Stimulated activated memory B cell treated with anti-CD40 and anti-IgM and Interleukin-4, amounts not matched to agents 10 μg/mL and 1 μg/mL and 100 μg/mL, for 72 hours (primary cell): ENCODE results near the gene ETS1.
A peak's percentile ranks its signal among the peaks of the same experiment; 100 is the strongest.

Experiments used
- ATAC-seq: fragments of 150-1000 bp; cut with Tn5 transposase; 2 replicates; pipeline ENCODE4 v1.10.0; 2021
- H3K27ac Mint-ChIP-seq: one replicate; pipeline ENCODE4 v1.8.0; 2022; ENCODE audit warnings: mild to moderate bottlenecking, mixed read lengths
- H3K27me3 Mint-ChIP-seq: one replicate; pipeline ENCODE4 v1.8.0; 2022; ENCODE audit warnings: mixed read lengths
- H3K36me3 Mint-ChIP-seq: one replicate; pipeline ENCODE4 v1.8.0; 2022; ENCODE audit warnings: mixed read lengths
- H3K4me1 Mint-ChIP-seq: one replicate; pipeline ENCODE4 v1.8.0; 2022; ENCODE audit warnings: mixed read lengths
- H3K4me3 Mint-ChIP-seq: one replicate; pipeline ENCODE4 v1.8.0; 2022; ENCODE audit warnings: mild to moderate bottlenecking, moderate library complexity, mixed read lengths
- H3K9me3 Mint-ChIP-seq: one replicate; pipeline ENCODE4 v1.8.0; 2022; ENCODE audit warnings: mixed read lengths

The ETS1 gene

GRCh38 chr11:128477811-128478210, 109.5 kb downstream of the ETS1 start:
- H3K4me3 Mint-ChIP-seq: peak overlapping the region; percentile 54
- no peak for ATAC-seq
- H3K36me3 Mint-ChIP-seq: peaks cover 88% of the 10 kb centered on the region
- H3K27me3 Mint-ChIP-seq: no peaks in the 10 kb centered on the region
- H3K27ac Mint-ChIP-seq: peak overlapping the region; percentile 85
- peaks cover 3% of the 10 kb centered on the region for H3K9me3 Mint-ChIP-seq
- peaks cover 96% of the 10 kb centered on the region for H3K4me1 Mint-ChIP-seq

- H3K4me3 Mint-ChIP-seq: no peak overlapping the region
- H3K9me3 Mint-ChIP-seq: peaks cover 3% of the 10 kb centered on the region
- H3K27me3 Mint-ChIP-seq: no peaks in the 10 kb centered on the region
- no peak for ATAC-seq
- peaks cover 96% of the 10 kb centered on the region for H3K4me1 Mint-ChIP-seq
- H3K27ac Mint-ChIP-seq: peak overlapping the region; percentile 85
- peaks cover 91% of the 10 kb centered on the region for H3K36me3 Mint-ChIP-seq
These were observed 110.1 kb downstream of the ETS1 start for GRCh38 chr11:128477278-128477677.

GRCh38 chr11:128476729-128477128, 110.6 kb downstream of the ETS1 start:
- peak overlapping the region; percentile 95 for H3K27ac Mint-ChIP-seq
- no peaks in the 10 kb centered on the region for H3K27me3 Mint-ChIP-seq
- peaks cover 3% of the 10 kb centered on the region for H3K9me3 Mint-ChIP-seq
- H3K36me3 Mint-ChIP-seq: peaks cover 86% of the 10 kb centered on the region
- no peak overlapping the region for H3K4me3 Mint-ChIP-seq
- H3K4me1 Mint-ChIP-seq: peaks cover 96% of the 10 kb centered on the region
- no peak for ATAC-seq

GRCh38 chr11:128476049-128476448, 111.3 kb downstream of the ETS1 start:
- Mint-ChIP-seq H3K27me3 (no peaks in the 10 kb centered on the region), H3K9me3 (peaks cover 3% of the 10 kb centered on the region), H3K36me3 (peaks cover 83% of the 10 kb centered on the region), H3K27ac (peak overlapping the region; percentile 95), H3K4me1 (peaks cover 100% of the 10 kb centered on the region), H3K4me3 (no peak overlapping the region)
- no peak for ATAC-seq

GRCh38 chr11:128474036-128474874, 113.1 kb downstream of the ETS1 start:
- H3K4me1 Mint-ChIP-seq: peaks cover 99% of the 10 kb centered on the region
- peaks cover 77% of the 10 kb centered on the region for H3K36me3 Mint-ChIP-seq
- H3K9me3 Mint-ChIP-seq: peaks cover 3% of the 10 kb centered on the region

GRCh38 chr11:128473636-128474035, 113.7 kb downstream of the ETS1 start:
- ATAC-seq: peak; percentile 46
- no peaks in the 10 kb centered on the region for H3K27me3 Mint-ChIP-seq
- H3K36me3 Mint-ChIP-seq: peaks cover 72% of the 10 kb centered on the region
- H3K27ac Mint-ChIP-seq: peak overlapping the region; percentile 95
- peaks cover 99% of the 10 kb centered on the region for H3K4me1 Mint-ChIP-seq
- peaks cover 3% of the 10 kb centered on the region for H3K9me3 Mint-ChIP-seq
- H3K4me3 Mint-ChIP-seq: peak overlapping the region; percentile 14

More at GRCh38 chr11:128474036-128474874, 113.1 kb downstream of the ETS1 start:
- Mint-ChIP-seq H3K27ac (peak overlapping the region; percentile 95), H3K4me3 (peak overlapping the region; percentile 59), H3K27me3 (no peaks in the 10 kb centered on the region)
- ATAC-seq: no peak

- ATAC-seq: peak; percentile 78
- H3K27me3 Mint-ChIP-seq: no peaks in the 10 kb centered on the region
- peaks cover 68% of the 10 kb centered on the region for H3K36me3 Mint-ChIP-seq
- no peaks in the 10 kb centered on the region for H3K9me3 Mint-ChIP-seq
- H3K27ac Mint-ChIP-seq: peak overlapping the region; percentile 95
- peaks cover 99% of the 10 kb centered on the region for H3K4me1 Mint-ChIP-seq
- peak overlapping the region; percentile 65 for H3K4me3 Mint-ChIP-seq
These were observed 114.9 kb downstream of the ETS1 start for GRCh38 chr11:128472128-128473089.

- Mint-ChIP-seq H3K27ac (peak overlapping the region; percentile 95), H3K36me3 (peaks cover 67% of the 10 kb centered on the region), H3K9me3 (no peaks in the 10 kb centered on the region), H3K4me1 (peaks cover 98% of the 10 kb centered on the region), H3K4me3 (peak overlapping the region; percentile 65), H3K27me3 (no peaks in the 10 kb centered on the region)
- ATAC-seq: peak; percentile 79
These were observed 116.2 kb downstream of the ETS1 start for GRCh38 chr11:128471138-128471661.

GRCh38 chr11:128470081-128470480, 117.3 kb downstream of the ETS1 start:
- peak overlapping the region; percentile 95 for H3K27ac Mint-ChIP-seq
- peaks cover 98% of the 10 kb centered on the region for H3K4me1 Mint-ChIP-seq
- peak overlapping the region; percentile 50 for H3K4me3 Mint-ChIP-seq
- H3K9me3 Mint-ChIP-seq: no peaks in the 10 kb centered on the region
- no peak for ATAC-seq
- peaks cover 68% of the 10 kb centered on the region for H3K36me3 Mint-ChIP-seq
- H3K27me3 Mint-ChIP-seq: no peaks in the 10 kb centered on the region

- peak overlapping the region; percentile 95 for H3K27ac Mint-ChIP-seq
- H3K27me3 Mint-ChIP-seq: no peaks in the 10 kb centered on the region
- peak overlapping the region; percentile 15 for H3K4me3 Mint-ChIP-seq
- peaks cover 68% of the 10 kb centered on the region for H3K36me3 Mint-ChIP-seq
- ATAC-seq: peak; percentile 81
- H3K9me3 Mint-ChIP-seq: no peaks in the 10 kb centered on the region
- peaks cover 98% of the 10 kb centered on the region for H3K4me1 Mint-ChIP-seq
These were observed 118.1 kb downstream of the ETS1 start for GRCh38 chr11:128469220-128469619.

GRCh38 chr11:128468111-128468510, 119.2 kb downstream of the ETS1 start:
- no peak for ATAC-seq
- Mint-ChIP-seq H3K4me1 (peaks cover 98% of the 10 kb centered on the region), H3K9me3 (no peaks in the 10 kb centered on the region), H3K4me3 (peak overlapping the region; percentile 47), H3K27me3 (no peaks in the 10 kb centered on the region), H3K36me3 (peaks cover 70% of the 10 kb centered on the region), H3K27ac (peak overlapping the region; percentile 95)

GRCh38 chr11:128467610-128468041, 119.7 kb downstream of the ETS1 start:
- H3K9me3 Mint-ChIP-seq: no peaks in the 10 kb centered on the region
- H3K27ac Mint-ChIP-seq: peak overlapping the region; percentile 95
- H3K36me3 Mint-ChIP-seq: peaks cover 70% of the 10 kb centered on the region
- no peak overlapping the region for H3K4me3 Mint-ChIP-seq
- peaks cover 98% of the 10 kb centered on the region for H3K4me1 Mint-ChIP-seq
- H3K27me3 Mint-ChIP-seq: no peaks in the 10 kb centered on the region
- ATAC-seq: no peak

GRCh38 chr11:128467041-128467440, 120.3 kb downstream of the ETS1 start:
- peak overlapping the region; percentile 95 for H3K27ac Mint-ChIP-seq
- H3K9me3 Mint-ChIP-seq: no peaks in the 10 kb centered on the region
- no peak overlapping the region for H3K4me3 Mint-ChIP-seq
- peaks cover 74% of the 10 kb centered on the region for H3K36me3 Mint-ChIP-seq
- H3K27me3 Mint-ChIP-seq: no peaks in the 10 kb centered on the region
- ATAC-seq: no peak
- peaks cover 92% of the 10 kb centered on the region for H3K4me1 Mint-ChIP-seq

GRCh38 chr11:128465946-128466705, 121.2 kb downstream of the ETS1 start:
- H3K4me1 Mint-ChIP-seq: peaks cover 85% of the 10 kb centered on the region
- H3K9me3 Mint-ChIP-seq: no peaks in the 10 kb centered on the region
- H3K27ac Mint-ChIP-seq: peak overlapping the region; percentile 95
- no peaks in the 10 kb centered on the region for H3K27me3 Mint-ChIP-seq
- H3K4me3 Mint-ChIP-seq: no peak overlapping the region
- no peak for ATAC-seq
- peaks cover 83% of the 10 kb centered on the region for H3K36me3 Mint-ChIP-seq
